Measurements from ENCODE around the gene PRF1. TPM values are rescaled to one million over a fixed set of nuclear protein-coding genes. Genes with fewer than 3 reads are reported as not detected.
A peak's percentile ranks its signal among the peaks of the same experiment; 100 is the strongest.
"Not testable (repeated sequence)": the region's sequence is repeated elsewhere in the genome, so short reads cannot be mapped to it uniquely, and the experiment has no call there.

The PRF1 gene
- total RNA-seq, 1 donor from 2014 or later = 67.7 TPM

- Mint-ChIP-seq H3K36me3 (ENCODE audit: low read depth) (no peaks in the 10 kb centered on the region), H3K4me1 (ENCODE audit: low read depth) (peaks cover 15% of the 10 kb centered on the region), H3K4me3 (ENCODE audit: low read depth) (no peak overlapping the region), H3K27ac (peak overlapping the region; percentile 78), H3K27me3 (ENCODE audit: low read depth) (peaks cover 9% of the 10 kb centered on the region), H3K9me3 (no peaks in the 10 kb centered on the region)
- DNase-seq (ENCODE audit: low spot score) = no peak
- intact Hi-C loops (cut with micrococcal nuclease) = loop anchor here (1.0 kb wide), 1 partner anchor 8 kb away; no protein-coding TSS in a partner anchor
These were observed 15.4 kb downstream of the PRF1 start for GRCh38 chr10:70587045-70587658.

- peak overlapping the region; percentile 78 for H3K27ac Mint-ChIP-seq
These were observed 16.1 kb downstream of the PRF1 start for GRCh38 chr10:70586348-70586930.

GRCh38 chr10:70585578-70586169, 16.9 kb downstream of the PRF1 start:
- H3K27ac Mint-ChIP-seq = no peak overlapping the region
- H3K9me3 Mint-ChIP-seq = no peaks in the 10 kb centered on the region
- intact Hi-C loops (cut with micrococcal nuclease) = no loop called here
- DNase-seq (ENCODE audit: low spot score) = no peak
- no peak overlapping the region for H3K4me3 Mint-ChIP-seq (ENCODE audit: low read depth)
- H3K36me3 Mint-ChIP-seq (ENCODE audit: low read depth) = no peaks in the 10 kb centered on the region
- H3K4me1 Mint-ChIP-seq (ENCODE audit: low read depth) = peaks cover 12% of the 10 kb centered on the region
- H3K27me3 Mint-ChIP-seq (ENCODE audit: low read depth) = peaks cover 9% of the 10 kb centered on the region

More at GRCh38 chr10:70586348-70586930, 16.1 kb downstream of the PRF1 start:
- no peaks in the 10 kb centered on the region for H3K9me3 Mint-ChIP-seq
- no peak overlapping the region for H3K4me3 Mint-ChIP-seq (ENCODE audit: low read depth)
- intact Hi-C loops (cut with micrococcal nuclease) = no loop called here
- H3K4me1 Mint-ChIP-seq (ENCODE audit: low read depth) = peaks cover 12% of the 10 kb centered on the region
- H3K27me3 Mint-ChIP-seq (ENCODE audit: low read depth) = peaks cover 9% of the 10 kb centered on the region
- no peaks in the 10 kb centered on the region for H3K36me3 Mint-ChIP-seq (ENCODE audit: low read depth)
- DNase-seq (ENCODE audit: low spot score) = no peak

GRCh38 chr10:70584909-70585544, 17.5 kb downstream of the PRF1 start:
- Mint-ChIP-seq H3K4me3 (ENCODE audit: low read depth) (no peak overlapping the region), H3K9me3 (no peaks in the 10 kb centered on the region), H3K4me1 (ENCODE audit: low read depth) (peaks cover 14% of the 10 kb centered on the region), H3K27me3 (ENCODE audit: low read depth) (peaks cover 9% of the 10 kb centered on the region), H3K27ac (no peak overlapping the region), H3K36me3 (ENCODE audit: low read depth) (no peaks in the 10 kb centered on the region)
- intact Hi-C loops (cut with micrococcal nuclease) = no loop called here
- no peak for DNase-seq (ENCODE audit: low spot score)

GRCh38 chr10:70584366-70584765, 18.2 kb downstream of the PRF1 start:
- Mint-ChIP-seq H3K36me3 (ENCODE audit: low read depth) (no peaks in the 10 kb centered on the region), H3K9me3 (no peaks in the 10 kb centered on the region), H3K27me3 (ENCODE audit: low read depth) (peaks cover 8% of the 10 kb centered on the region), H3K4me3 (ENCODE audit: low read depth) (no peak overlapping the region), H3K4me1 (ENCODE audit: low read depth) (peaks cover 20% of the 10 kb centered on the region), H3K27ac (no peak overlapping the region)
- no peak for DNase-seq (ENCODE audit: low spot score)
- intact Hi-C loops (cut with micrococcal nuclease) = no loop called here

- intact Hi-C loops (cut with micrococcal nuclease) = no loop called here
- Mint-ChIP-seq H3K36me3 (ENCODE audit: low read depth) (no peaks in the 10 kb centered on the region), H3K9me3 (no peaks in the 10 kb centered on the region), H3K4me1 (ENCODE audit: low read depth) (peaks cover 26% of the 10 kb centered on the region), H3K27me3 (ENCODE audit: low read depth) (peaks cover 3% of the 10 kb centered on the region), H3K4me3 (ENCODE audit: low read depth) (no peak overlapping the region), H3K27ac (no peak overlapping the region)
- no peak for DNase-seq (ENCODE audit: low spot score)
These were observed 18.9 kb downstream of the PRF1 start for GRCh38 chr10:70583669-70584037.

- no peak overlapping the region for H3K4me3 Mint-ChIP-seq (ENCODE audit: low read depth)
These were observed 19.5 kb downstream of the PRF1 start for GRCh38 chr10:70582793-70583668.

GRCh38 chr10:70581176-70581575, 21.4 kb downstream of the PRF1 start:
- DNase-seq (ENCODE audit: low spot score); H3K36me3 Mint-ChIP-seq (ENCODE audit: low read depth); H3K27me3 Mint-ChIP-seq (ENCODE audit: low read depth); H3K4me3 Mint-ChIP-seq (ENCODE audit: low read depth); intact Hi-C loops (cut with micrococcal nuclease); H3K27ac Mint-ChIP-seq; H3K9me3 Mint-ChIP-seq: not testable (repeated sequence)
- H3K4me1 Mint-ChIP-seq (ENCODE audit: low read depth) = peaks cover 41% of the 10 kb centered on the region

More at GRCh38 chr10:70582793-70583668, 19.5 kb downstream of the PRF1 start:
- intact Hi-C loops (cut with micrococcal nuclease) = no loop called here
- Mint-ChIP-seq H3K27ac (no peak overlapping the region), H3K27me3 (ENCODE audit: low read depth) (peaks cover 3% of the 10 kb centered on the region), H3K4me1 (ENCODE audit: low read depth) (peaks cover 30% of the 10 kb centered on the region), H3K9me3 (no peaks in the 10 kb centered on the region), H3K36me3 (ENCODE audit: low read depth) (no peaks in the 10 kb centered on the region)
- DNase-seq (ENCODE audit: low spot score) = no peak

- peak overlapping the region; percentile 52 for H3K4me3 Mint-ChIP-seq (ENCODE audit: low read depth)
- H3K27ac Mint-ChIP-seq = peak overlapping the region; percentile 93
- H3K9me3 Mint-ChIP-seq = no peaks in the 10 kb centered on the region
- peaks cover 47% of the 10 kb centered on the region for H3K4me1 Mint-ChIP-seq (ENCODE audit: low read depth)
- no peaks in the 10 kb centered on the region for H3K36me3 Mint-ChIP-seq (ENCODE audit: low read depth)
- H3K27me3 Mint-ChIP-seq (ENCODE audit: low read depth) = peaks cover 3% of the 10 kb centered on the region
- DNase-seq (ENCODE audit: low spot score) = peak; percentile 28
- intact Hi-C loops (cut with micrococcal nuclease) = loop anchor here (1.0 to 5.0 kb wide), 4 partner anchors 8 to 253 kb away; partner anchors contain the start of genes ADAMTS14 and PRF1
These were observed 23.1 kb downstream of the PRF1 start for GRCh38 chr10:70579234-70580002.

- Mint-ChIP-seq H3K9me3 (no peaks in the 10 kb centered on the region), H3K4me3 (ENCODE audit: low read depth) (peak overlapping the region; percentile 57), H3K36me3 (ENCODE audit: low read depth) (no peaks in the 10 kb centered on the region), H3K4me1 (ENCODE audit: low read depth) (peaks cover 45% of the 10 kb centered on the region), H3K27ac (peak overlapping the region; percentile 93), H3K27me3 (ENCODE audit: low read depth) (no peaks in the 10 kb centered on the region)
- intact Hi-C loops (cut with micrococcal nuclease) = loop anchor here (1.0 to 5.0 kb wide), 7 partner anchors 19 to 346 kb away; partner anchors contain the start of genes ADAMTS14 and PRF1
- peak; percentile 68 for DNase-seq (ENCODE audit: low spot score)
These were observed 24.1 kb downstream of the PRF1 start for GRCh38 chr10:70578371-70578947.

- Mint-ChIP-seq H3K36me3 (ENCODE audit: low read depth) (no peaks in the 10 kb centered on the region), H3K4me1 (ENCODE audit: low read depth) (peaks cover 47% of the 10 kb centered on the region), H3K4me3 (ENCODE audit: low read depth) (peak overlapping the region; percentile 4), H3K27me3 (ENCODE audit: low read depth) (peaks cover 4% of the 10 kb centered on the region), H3K9me3 (no peaks in the 10 kb centered on the region), H3K27ac (peak overlapping the region; percentile 93)
- no peak for DNase-seq (ENCODE audit: low spot score)
- intact Hi-C loops (cut with micrococcal nuclease) = loop anchor here (5.0 kb wide), 1 partner anchor 95 kb away; the partner anchor contains the start of gene ADAMTS14
These were observed 25.6 kb downstream of the PRF1 start for GRCh38 chr10:70576803-70577517.
